MCF 10A (cell line): Measurements from ENCODE around the gene MAGEB3. TPM values are rescaled to one million over a fixed set of nuclear protein-coding genes. Genes with fewer than 3 reads are reported as not detected.
A peak's percentile ranks its signal among the peaks of the same experiment; 100 is the strongest.

Source experiments
- BruUV-seq: library from RNA; stranded (reverse); fragments of 400-500 nt; replicated peaks from 2 replicates; lab custom pipeline; 2021; lab: Mats Ljungman, UMichigan
- CTCF ChIA-PET: fragments of 300-600 bp; sonication (Branson Sonifier 250); formaldehyde crosslinking; extraction: SDS; loops from one replicate; lab custom pipeline; 2021; ENCODE audit warnings: antibody characterized with exemption, inconsistent platforms; lab: Yijun Ruan, JAX
- POLR2A ChIA-PET: fragments of 300-600, 350-650 bp; sonication (Branson Sonifier 250); formaldehyde crosslinking; extraction: SDS; loops from one replicate; lab custom pipeline; 2020; ENCODE audit warnings: antibody characterized with exemption, inconsistent platforms; lab: Yijun Ruan, JAX
- DNase-seq: peaks from one replicate; pipeline ENCODE4 v3.0.0-alpha.2; 2018; ENCODE audit not compliant: unreplicated experiment
- H3K27ac Mint-ChIP-seq: one replicate; pipeline ENCODE4 v1.8.0; 2022; ENCODE audit warnings: mild to moderate bottlenecking, low read depth, mixed read lengths; ENCODE audit not compliant: unreplicated experiment
- H3K27me3 Mint-ChIP-seq: one replicate; pipeline ENCODE4 v1.8.0; 2022; ENCODE audit warnings: mixed read lengths; ENCODE audit not compliant: insufficient read depth, unreplicated experiment
- H3K36me3 Mint-ChIP-seq: one replicate; pipeline ENCODE4 v1.8.0; 2022; ENCODE audit warnings: mild to moderate bottlenecking, moderate library complexity, mixed read lengths; ENCODE audit not compliant: insufficient read depth, unreplicated experiment
- H3K4me1 Mint-ChIP-seq: one replicate; pipeline ENCODE4 v1.8.0; 2022; ENCODE audit warnings: mixed read lengths; ENCODE audit not compliant: insufficient read depth, unreplicated experiment
- H3K4me3 Mint-ChIP-seq: one replicate; pipeline ENCODE4 v1.8.0; 2022; ENCODE audit warnings: mild to moderate bottlenecking, moderate library complexity, mixed read lengths; ENCODE audit not compliant: unreplicated experiment
- H3K9me3 Mint-ChIP-seq: one replicate; pipeline ENCODE4 v1.8.0; 2022; ENCODE audit warnings: mixed read lengths; ENCODE audit not compliant: unreplicated experiment
- CTCF ChIP-seq: fragments of 200-600 bp; IDR thresholded peaks from one replicate; pipeline ENCODE4 v1.8.0; 2022; ENCODE audit warnings: antibody characterized with exemption, mild to moderate bottlenecking; ENCODE audit not compliant: unreplicated experiment
- intact Hi-C: fragments of 100-400 bp; cut with micrococcal nuclease; formaldehyde crosslinking; loops from 2 replicates; pipeline ENCODE4 v1.14.1; 2022
- total RNA-seq: library from RNA; stranded (reverse); gene quantifications from 2 replicates; pipeline ENCODE4 v1.2.3, GENCODE V29; 2022

The MAGEB3 gene
- total RNA-seq, 1 experiment from 2014 or later, result not detected

GRCh38 chrX:30283456-30284200, 53.2 kb downstream of the MAGEB3 start:
- intact Hi-C loops, result no loop called here
- Mint-ChIP-seq H3K27me3 (no peaks in the 10 kb centered on the region), H3K4me1 (peaks cover 12% of the 10 kb centered on the region), H3K27ac (peak overlapping the region; percentile 92), H3K4me3 (peak overlapping the region; percentile 7), H3K36me3 (no peaks in the 10 kb centered on the region), H3K9me3 (no peaks in the 10 kb centered on the region)
- CTCF ChIA-PET, result interaction anchor here (0.6 to 0.9 kb wide), 3 partner anchors 12 to 230 kb away, joined by 3 to 4 read pairs (median 4); no protein-coding TSS in a partner anchor
- no peak for TF ChIP-seq CTCF
- peak; percentile 90 for DNase-seq
- POLR2A ChIA-PET, result interaction anchor here (1.0 kb wide), 1 partner anchor 19 kb away, joined by 3 read pairs; no protein-coding TSS in a partner anchor
- no TSS peak for BruUV-seq

Other genes starting within 250 kb of the MAGEB3 start
- not detected in 2 replicates for gene MAGEB2, start 15.1 kb upstream of the MAGEB3 start, total RNA-seq
- not detected in 2 replicates for gene MAGEB4, start 11.3 kb downstream of the MAGEB3 start, total RNA-seq
- gene MAGEB1, start 16.5 kb downstream of the MAGEB3 start, total RNA-seq, result not detected in 2 replicates
- gene NR0B1, start 78.7 kb downstream of the MAGEB3 start, total RNA-seq, result not detected in 2 replicates